ENCODE results near the gene AHDC1. TPM values are rescaled to one million over a fixed set of nuclear protein-coding genes. Genes with fewer than 3 reads are reported as not detected.

Gene AHDC1
- polyA plus RNA-seq, 1 donor from 2014 or later, result 5.3 TPM

DNA sequence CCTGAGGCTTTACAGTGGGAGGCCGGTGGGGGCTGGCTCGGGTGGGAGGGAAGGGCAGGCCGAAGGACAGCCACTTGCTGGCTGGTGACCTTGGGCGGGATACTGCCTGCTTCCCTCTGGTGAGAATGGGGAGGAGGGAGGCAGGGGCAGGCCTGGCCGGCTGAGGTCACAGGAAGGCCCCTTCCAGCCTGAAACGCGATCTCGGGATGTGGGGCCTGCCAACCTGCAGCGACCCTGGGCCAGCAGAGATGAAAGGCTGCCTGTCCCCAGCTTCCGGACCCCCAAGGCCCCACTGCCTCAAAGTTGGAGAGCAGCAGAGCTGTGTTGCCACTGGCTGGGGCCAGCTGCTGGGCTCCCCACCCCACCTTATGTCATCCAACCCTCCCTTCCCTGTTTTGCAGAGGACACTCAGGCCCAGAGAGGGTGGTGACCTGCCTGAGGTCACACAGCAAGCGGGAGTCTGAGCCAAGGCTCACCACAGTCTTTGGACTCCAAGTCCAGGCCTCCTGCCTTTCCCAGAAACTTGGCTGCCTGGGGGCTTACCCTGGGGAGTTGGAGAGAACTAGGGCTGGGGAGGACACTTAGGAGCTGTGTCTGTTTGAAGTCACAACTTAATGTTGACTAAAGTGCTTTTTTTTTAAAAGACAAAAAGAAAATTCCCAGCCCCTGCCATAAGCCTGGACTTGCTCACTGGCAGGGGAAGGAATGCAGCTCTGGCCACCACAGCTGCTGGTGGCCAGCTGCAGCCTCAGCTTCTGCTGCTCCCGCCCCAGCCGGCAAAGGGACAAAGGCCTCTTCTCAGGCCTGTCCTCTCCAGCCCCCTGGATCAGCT, 99.1 kb downstream of the AHDC1 start:
- no peak overlapping the region for H3K4me2 ChIP-seq (ENCODE audit: low read length)
- H3K4me3 ChIP-seq (ENCODE audit: low read length), result no peak overlapping the region

GRCh38 chr1:27503844-27504587, 99.9 kb downstream of the AHDC1 start:
- no peaks in the 10 kb centered on the region for H3K27me3 ChIP-seq (ENCODE audit: insufficient read depth, low read depth, low read length)
- H3K27ac ChIP-seq (ENCODE audit: low read length), result no peak overlapping the region
- H3F3A ChIP-seq (ENCODE audit: insufficient read depth, low read length, poor library complexity, severe bottlenecking), result no peaks in the 10 kb centered on the region
- no peak overlapping the region for H3K4me3 ChIP-seq (ENCODE audit: low read length)
- H4K20me1 ChIP-seq (ENCODE audit: insufficient read depth), result no peaks in the 10 kb centered on the region
- H3K9me2 ChIP-seq (ENCODE audit: insufficient read depth, low read length), result no peaks in the 10 kb centered on the region
- no peaks in the 10 kb centered on the region for H3K79me2 ChIP-seq (replicated peaks; ENCODE audit: insufficient read depth, low read length)
- H3K36me3 ChIP-seq (ENCODE audit: insufficient read depth, low read length), result no peaks in the 10 kb centered on the region
- no peak overlapping the region for H3K9ac ChIP-seq (ENCODE audit: low read length)
- H3K4me2 ChIP-seq (ENCODE audit: low read length), result no peak overlapping the region
- no peak overlapping the region for H2AFZ ChIP-seq (ENCODE audit: low read depth, low read length)
- H3K9me3 ChIP-seq (ENCODE audit: low read length), result no peaks in the 10 kb centered on the region
- no peak for TF ChIP-seq RAD21 (conservative IDR thresholded peaks at IDR 0.05)
- TF ChIP-seq SMC3 (conservative IDR thresholded peaks at IDR 0.05; ENCODE audit: poor library complexity), result no peak
- no peak for TF ChIP-seq TAF1 (IDR thresholded peaks at IDR 0.05; ENCODE audit: low read depth)
- no peak for TF ChIP-seq CTCF (IDR thresholded peaks at IDR 0.05; ENCODE audit: poor library complexity, severe bottlenecking)
- TF ChIP-seq EP300 (conservative IDR thresholded peaks at IDR 0.05; ENCODE audit: poor library complexity, severe bottlenecking), result no peak
- no peak for TF ChIP-seq POLR2AphosphoS5 (IDR thresholded peaks at IDR 0.05)

More for the DNA sequence above, 99.1 kb downstream of the AHDC1 start:
- H3K27me3 ChIP-seq (ENCODE audit: insufficient read depth, low read depth, low read length), result no peaks in the 10 kb centered on the region
- no peaks in the 10 kb centered on the region for H3K9me2 ChIP-seq (ENCODE audit: insufficient read depth, low read length)
- no peaks in the 10 kb centered on the region for H4K20me1 ChIP-seq (ENCODE audit: insufficient read depth)
- no peak overlapping the region for H3K27ac ChIP-seq (ENCODE audit: low read length)
- no peaks in the 10 kb centered on the region for H3K9me3 ChIP-seq (ENCODE audit: low read length)
- no peaks in the 10 kb centered on the region for H3K79me2 ChIP-seq (replicated peaks; ENCODE audit: insufficient read depth, low read length)
- H3F3A ChIP-seq (ENCODE audit: insufficient read depth, low read length, poor library complexity, severe bottlenecking), result no peaks in the 10 kb centered on the region
- no peaks in the 10 kb centered on the region for H3K36me3 ChIP-seq (ENCODE audit: insufficient read depth, low read length)
- no peak overlapping the region for H2AFZ ChIP-seq (ENCODE audit: low read depth, low read length)
- H3K9ac ChIP-seq (ENCODE audit: low read length), result no peak overlapping the region
- TF ChIP-seq MXI1 (conservative IDR thresholded peaks at IDR 0.05; ENCODE audit: poor library complexity, severe bottlenecking) (no peak), CTCF (IDR thresholded peaks at IDR 0.05; ENCODE audit: poor library complexity, severe bottlenecking) (no peak), POLR2AphosphoS5 (IDR thresholded peaks at IDR 0.05) (no peak), TAF1 (IDR thresholded peaks at IDR 0.05; ENCODE audit: low read depth) (no peak), SMC3 (conservative IDR thresholded peaks at IDR 0.05; ENCODE audit: poor library complexity) (no peak), RAD21 (conservative IDR thresholded peaks at IDR 0.05) (no peak), EP300 (conservative IDR thresholded peaks at IDR 0.05; ENCODE audit: poor library complexity, severe bottlenecking) (no peak), EZH2 (IDR thresholded peaks at IDR 0.05; ENCODE audit: borderline replicate concordance, insufficient read depth, low read length, poor library complexity, severe bottlenecking) (no peak)
- TF ChIP-seq, protein P1, sequence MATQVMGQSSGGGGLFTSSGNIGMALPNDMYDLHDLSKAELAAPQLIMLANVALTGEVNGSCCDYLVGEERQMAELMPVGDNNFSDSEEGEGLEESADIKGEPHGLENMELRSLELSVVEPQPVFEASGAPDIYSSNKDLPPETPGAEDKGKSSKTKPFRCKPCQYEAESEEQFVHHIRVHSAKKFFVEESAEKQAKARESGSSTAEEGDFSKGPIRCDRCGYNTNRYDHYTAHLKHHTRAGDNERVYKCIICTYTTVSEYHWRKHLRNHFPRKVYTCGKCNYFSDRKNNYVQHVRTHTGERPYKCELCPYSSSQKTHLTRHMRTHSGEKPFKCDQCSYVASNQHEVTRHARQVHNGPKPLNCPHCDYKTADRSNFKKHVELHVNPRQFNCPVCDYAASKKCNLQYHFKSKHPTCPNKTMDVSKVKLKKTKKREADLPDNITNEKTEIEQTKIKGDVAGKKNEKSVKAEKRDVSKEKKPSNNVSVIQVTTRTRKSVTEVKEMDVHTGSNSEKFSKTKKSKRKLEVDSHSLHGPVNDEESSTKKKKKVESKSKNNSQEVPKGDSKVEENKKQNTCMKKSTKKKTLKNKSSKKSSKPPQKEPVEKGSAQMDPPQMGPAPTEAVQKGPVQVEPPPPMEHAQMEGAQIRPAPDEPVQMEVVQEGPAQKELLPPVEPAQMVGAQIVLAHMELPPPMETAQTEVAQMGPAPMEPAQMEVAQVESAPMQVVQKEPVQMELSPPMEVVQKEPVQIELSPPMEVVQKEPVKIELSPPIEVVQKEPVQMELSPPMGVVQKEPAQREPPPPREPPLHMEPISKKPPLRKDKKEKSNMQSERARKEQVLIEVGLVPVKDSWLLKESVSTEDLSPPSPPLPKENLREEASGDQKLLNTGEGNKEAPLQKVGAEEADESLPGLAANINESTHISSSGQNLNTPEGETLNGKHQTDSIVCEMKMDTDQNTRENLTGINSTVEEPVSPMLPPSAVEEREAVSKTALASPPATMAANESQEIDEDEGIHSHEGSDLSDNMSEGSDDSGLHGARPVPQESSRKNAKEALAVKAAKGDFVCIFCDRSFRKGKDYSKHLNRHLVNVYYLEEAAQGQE (IDR thresholded peaks at IDR 0.05; ENCODE audit: borderline replicate concordance), result no peak

Measured in neural cell (in vitro differentiated cells).